HepG2 (cell line): Measurements from ENCODE around the gene TRIM10. TPM values are rescaled to one million over a fixed set of nuclear protein-coding genes. Genes with fewer than 3 reads are reported as not detected.

Experiments
- CBX2 ChIP-seq, 2 experiments: fragments of 200-600 bp in 1 of 2; sonication (generic); formaldehyde crosslinking in 1 of 2; IDR thresholded peaks; 2 replicates each; pipeline versions ENCODE4 v1.7.0 to v1.8.1; 2018 to 2022; ENCODE audit warnings: low read depth in 2 of 2, low read length in 1 of 2, mild to moderate bottlenecking in 1 of 2, missing genetic modification reagents in 1 of 2
- HOXD1 ChIP-seq: sonication (generic); formaldehyde crosslinking; IDR thresholded peaks from 2 replicates; pipeline ENCODE4 v1.5.0; 2020; ENCODE audit warnings: missing genetic modification reagents
- JUN ChIP-seq: sonication (generic); formaldehyde crosslinking; IDR thresholded peaks from 2 replicates; pipeline ENCODE4 v1.4.0; 2020; ENCODE audit warnings: mild to moderate bottlenecking, missing genetic modification reagents
- KLF15 ChIP-seq: sonication (generic); formaldehyde crosslinking; IDR thresholded peaks from 2 replicates; pipeline ENCODE4 v1.8.1; 2023; ENCODE audit warnings: borderline replicate concordance, mild to moderate bottlenecking, inconsistent platforms, missing genetic modification reagents, mixed read lengths
- MED13 ChIP-seq: sonication (generic); formaldehyde crosslinking; IDR thresholded peaks from 2 replicates; pipeline ENCODE4 v1.5.0; 2020; ENCODE audit warnings: missing genetic modification reagents
- MED8 ChIP-seq: sonication (generic); formaldehyde crosslinking; IDR thresholded peaks from 2 replicates; pipeline ENCODE4 v1.8.1; 2023; ENCODE audit warnings: mild to moderate bottlenecking, missing genetic modification reagents; ENCODE audit not compliant: insufficient replicate concordance
- MZF1 ChIP-seq: sonication (generic); formaldehyde crosslinking; IDR thresholded peaks from 2 replicates; pipeline ENCODE4 v1.8.1; 2023; ENCODE audit warnings: mild to moderate bottlenecking, missing genetic modification reagents, borderline replicate concordance
- POLR2G ChIP-seq: fragments of 200-400 bp; formaldehyde crosslinking; IDR thresholded peaks from 2 replicates; pipeline ENCODE4 v1.6.1; 2018; ENCODE audit warnings: mild to moderate bottlenecking, low read depth, low read length, moderate library complexity
- RBFOX2 ChIP-seq: fragments of 200-400 bp; formaldehyde crosslinking; IDR thresholded peaks from 2 replicates; pipeline ENCODE4 v1.6.1; 2017; ENCODE audit warnings: low read depth, mild to moderate bottlenecking, low read length
- RXRA ChIP-seq: sonication (generic); formaldehyde crosslinking; IDR thresholded peaks from 2 replicates; pipeline ENCODE4 v1.5.1; 2020; ENCODE audit warnings: missing genetic modification reagents
- SAP130 ChIP-seq: IDR thresholded peaks from 2 replicates; pipeline ENCODE4 v1.6.1; 2016; ENCODE audit warnings: low read depth
- SOX6 ChIP-seq, 2 experiments: fragments of 450-650 bp in 1 of 2; sonication (generic) in 1 of 2; formaldehyde crosslinking in 1 of 2; IDR thresholded peaks; 2 replicates each; pipeline versions ENCODE4 v1.4.0 to v1.6.1; 2017 to 2020; ENCODE audit warnings: antibody characterized with exemption in 1 of 2, mild to moderate bottlenecking in 1 of 2, missing genetic modification reagents in 1 of 2
- SP1 ChIP-seq, 2 experiments: fragments of 450-650 bp in 1 of 2; sonication (generic) in 1 of 2; formaldehyde crosslinking in 1 of 2; IDR thresholded peaks; 2 replicates each; pipeline versions ENCODE4 v1.4.0 to v1.6.1; 2016 to 2020; ENCODE audit warnings: missing genetic modification reagents in 1 of 2
- XBP1 ChIP-seq: sonication (generic); formaldehyde crosslinking; IDR thresholded peaks from 2 replicates; pipeline ENCODE4 v1.5.0; 2020; ENCODE audit warnings: missing genetic modification reagents
- ZFP62 ChIP-seq: sonication (generic); formaldehyde crosslinking; IDR thresholded peaks from 2 replicates; pipeline ENCODE4 v1.4.0; 2020; ENCODE audit warnings: missing genetic modification reagents
- ZFP82 ChIP-seq: sonication (generic); formaldehyde crosslinking; IDR thresholded peaks from 2 replicates; pipeline ENCODE4 v1.5.1; 2020; ENCODE audit warnings: mild to moderate bottlenecking, missing genetic modification reagents, borderline replicate concordance
- ZFY ChIP-seq: sonication (generic); formaldehyde crosslinking; IDR thresholded peaks from 2 replicates; pipeline ENCODE4 v1.4.0; 2020; ENCODE audit warnings: missing genetic modification reagents
- ZKSCAN5 ChIP-seq: sonication (generic); formaldehyde crosslinking; IDR thresholded peaks from 2 replicates; pipeline ENCODE4 v1.5.1; 2020; ENCODE audit warnings: mild to moderate bottlenecking, missing genetic modification reagents
- ZMAT3 ChIP-seq: sonication (generic); formaldehyde crosslinking; conservative IDR thresholded peaks from 2 replicates; pipeline ENCODE4 v1.7.0; 2021; ENCODE audit warnings: missing genetic modification reagents
- ZNF329 ChIP-seq: sonication (generic); formaldehyde crosslinking; IDR thresholded peaks from 2 replicates; pipeline ENCODE4 v1.9.0; 2021; ENCODE audit warnings: low read depth, mild to moderate bottlenecking, missing genetic modification reagents
- ZNF44 ChIP-seq: sonication (generic); formaldehyde crosslinking; IDR thresholded peaks from 2 replicates; pipeline ENCODE4 v1.5.1; 2020; ENCODE audit warnings: mild to moderate bottlenecking, missing genetic modification reagents
- ZNF598 ChIP-seq: sonication (generic); formaldehyde crosslinking; IDR thresholded peaks from 2 replicates; pipeline ENCODE4 v1.5.1; 2020; ENCODE audit warnings: mild to moderate bottlenecking, missing genetic modification reagents, borderline replicate concordance
- polyA plus RNA-seq, 8 experiments: library from polyadenylated mRNA; depleted of rRNA in 3 of 8; stranded (reverse) in 7 of 8; unstranded in 1 of 8; fragments of >200 nt; fragmentation: Illumina TruSeq in 4 of 8; extraction: Trizol in 4 of 8; gene quantifications; 2 replicates each; pipeline versions ENCODE4 v1.2.1 to v1.2.3, GENCODE V29; 2011 to 2016; ENCODE audit warnings: low read depth in 4 of 8, missing spikeins in 1 of 8, mixed read lengths in 1 of 8; ENCODE audit not compliant: insufficient read depth in 1 of 8
- total RNA-seq, 5 experiments: library from RNA; depleted of rRNA; stranded (reverse); fragments of >200 nt; fragmentation: Illumina TruSeq; extraction: Trizol; gene quantifications; 2 replicates each; pipeline ENCODE4 v1.2.3, GENCODE V29; 2016; ENCODE audit warnings: low read depth in 1 of 5
- TF ChIP-seq, protein P1 (sequence below): sonication (generic); formaldehyde crosslinking; conservative IDR thresholded peaks from 2 replicates; pipeline ENCODE4 v1.4.0; 2020; ENCODE audit warnings: mild to moderate bottlenecking, missing genetic modification reagents, moderate library complexity
- TF ChIP-seq, protein P2 (sequence below): sonication (generic); formaldehyde crosslinking; IDR thresholded peaks from 2 replicates; pipeline ENCODE4 v1.8.1; 2023; ENCODE audit warnings: missing genetic modification reagents, mild to moderate bottlenecking, borderline replicate concordance
- TF ChIP-seq, protein P3 (sequence below): sonication (generic); formaldehyde crosslinking; IDR thresholded peaks from 2 replicates; pipeline ENCODE4 v1.4.0; 2020; ENCODE audit warnings: missing genetic modification reagents, borderline replicate concordance

Gene TRIM10
- total and polyA plus RNA-seq, 2 of the 13 experiments (the other 11 are each of a cell fraction or from before 2014, with no cell fraction given): 4.1 to 6.8 TPM

DNA sequence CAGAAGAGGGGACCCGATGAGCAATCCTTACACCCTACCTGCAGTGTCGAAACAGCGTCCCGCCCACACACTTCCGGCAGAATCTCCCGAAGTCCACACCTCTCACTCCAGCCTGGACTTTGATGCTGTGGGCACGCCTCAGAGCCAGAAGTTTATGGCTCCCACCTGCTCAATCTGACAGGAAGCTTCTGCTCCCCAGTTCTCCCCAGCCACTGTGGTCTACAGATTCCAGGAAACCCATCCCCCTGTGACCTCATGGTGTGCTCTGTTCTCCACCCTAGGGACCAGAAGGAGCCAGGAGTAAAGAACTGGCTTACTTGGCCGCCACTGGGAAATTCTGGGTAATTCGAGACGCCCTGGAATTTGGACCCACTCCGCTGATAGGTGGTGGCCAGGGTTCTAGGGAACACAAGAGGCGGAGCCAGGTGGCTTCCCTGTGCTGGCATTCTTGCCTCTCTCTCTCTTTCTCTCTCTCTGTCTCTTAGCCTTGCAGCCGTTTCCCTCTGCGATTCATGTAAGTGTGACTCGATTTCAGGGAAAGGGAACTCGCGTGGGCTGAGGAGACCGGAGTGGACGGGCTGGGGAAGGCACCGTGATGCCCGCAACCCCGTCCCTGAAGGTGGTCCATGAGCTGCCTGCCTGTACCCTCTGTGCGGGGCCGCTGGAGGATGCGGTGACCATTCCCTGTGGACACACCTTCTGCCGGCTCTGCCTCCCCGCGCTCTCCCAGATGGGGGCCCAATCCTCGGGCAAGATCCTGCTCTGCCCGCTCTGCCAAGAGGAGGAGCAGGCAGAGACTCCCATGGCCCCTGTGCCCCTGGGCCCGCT, 2.3 kb upstream of the TRIM10 start, which contains the start of gene TRIM15 (continued):
- TF ChIP-seq, protein P1, sequence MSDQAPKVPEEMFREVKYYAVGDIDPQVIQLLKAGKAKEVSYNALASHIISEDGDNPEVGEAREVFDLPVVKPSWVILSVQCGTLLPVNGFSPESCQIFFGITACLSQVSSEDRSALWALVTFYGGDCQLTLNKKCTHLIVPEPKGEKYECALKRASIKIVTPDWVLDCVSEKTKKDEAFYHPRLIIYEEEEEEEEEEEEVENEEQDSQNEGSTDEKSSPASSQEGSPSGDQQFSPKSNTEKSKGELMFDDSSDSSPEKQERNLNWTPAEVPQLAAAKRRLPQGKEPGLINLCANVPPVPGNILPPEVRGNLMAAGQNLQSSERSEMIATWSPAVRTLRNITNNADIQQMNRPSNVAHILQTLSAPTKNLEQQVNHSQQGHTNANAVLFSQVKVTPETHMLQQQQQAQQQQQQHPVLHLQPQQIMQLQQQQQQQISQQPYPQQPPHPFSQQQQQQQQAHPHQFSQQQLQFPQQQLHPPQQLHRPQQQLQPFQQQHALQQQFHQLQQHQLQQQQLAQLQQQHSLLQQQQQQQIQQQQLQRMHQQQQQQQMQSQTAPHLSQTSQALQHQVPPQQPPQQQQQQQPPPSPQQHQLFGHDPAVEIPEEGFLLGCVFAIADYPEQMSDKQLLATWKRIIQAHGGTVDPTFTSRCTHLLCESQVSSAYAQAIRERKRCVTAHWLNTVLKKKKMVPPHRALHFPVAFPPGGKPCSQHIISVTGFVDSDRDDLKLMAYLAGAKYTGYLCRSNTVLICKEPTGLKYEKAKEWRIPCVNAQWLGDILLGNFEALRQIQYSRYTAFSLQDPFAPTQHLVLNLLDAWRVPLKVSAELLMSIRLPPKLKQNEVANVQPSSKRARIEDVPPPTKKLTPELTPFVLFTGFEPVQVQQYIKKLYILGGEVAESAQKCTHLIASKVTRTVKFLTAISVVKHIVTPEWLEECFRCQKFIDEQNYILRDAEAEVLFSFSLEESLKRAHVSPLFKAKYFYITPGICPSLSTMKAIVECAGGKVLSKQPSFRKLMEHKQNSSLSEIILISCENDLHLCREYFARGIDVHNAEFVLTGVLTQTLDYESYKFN (CRISPR knock-in tag): peak; percentile 97
- TF ChIP-seq KLF15 (CRISPR knock-in tag) (no peak), SOX6 (IDR thresholded peaks at IDR 0.05) (no peak), SOX6 (CRISPR knock-in tag; IDR thresholded peaks at IDR 0.05) (peak; percentile 84), ZNF44 (CRISPR knock-in tag) (peak; percentile 91), SAP130 (peak; percentile 89), ZFY (peak; percentile 43; the same call in 1 of the 2 replicates), ZNF329 (peak; percentile 86; the same call in 1 of the 2 replicates), HOXD1 (CRISPR knock-in tag) (no peak), ZNF598 (CRISPR knock-in tag) (peak; percentile 45; the same call in 1 of the 2 replicates), ZMAT3 (CRISPR knock-in tag) (peak; percentile 85; the same call in 1 of the 2 replicates), ZFP82 (CRISPR knock-in tag) (no peak; the same call in 1 of the 2 replicates), SP1 (IDR thresholded peaks at IDR 0.05) (no peak), SP1 (CRISPR knock-in tag; IDR thresholded peaks at IDR 0.05) (0 out of 2 replicates have a peak, but pooled peaks have one; percentile 9), ZKSCAN5 (CRISPR knock-in tag) (peak; percentile 67; the same call in 1 of the 2 replicates), JUN (peak; percentile 53), ZFP62 (no peak), RBFOX2 (peak; percentile 54; the same call in 1 of the 2 replicates), MZF1 (CRISPR knock-in tag) (no peak; the same call in 1 of the 2 replicates), XBP1 (CRISPR knock-in tag) (no peak), POLR2G (peak; percentile 93), CBX2 (IDR thresholded peaks at IDR 0.05; ENCODE audit: low read depth, low read length) (no peak), CBX2 (CRISPR knock-in tag; IDR thresholded peaks at IDR 0.05; ENCODE audit: low read depth) (no peak), MED8 (CRISPR knock-in tag) (peak; percentile 57), MED13 (CRISPR knock-in tag) (no peak), RXRA (CRISPR knock-in tag) (no peak; the same call in 1 of the 2 replicates)
- TF ChIP-seq, protein P2, sequence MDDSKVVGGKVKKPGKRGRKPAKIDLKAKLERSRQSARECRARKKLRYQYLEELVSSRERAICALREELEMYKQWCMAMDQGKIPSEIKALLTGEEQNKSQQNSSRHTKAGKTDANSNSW: 0 out of 2 replicates have a peak, but pooled peaks have one; percentile 73
- TF ChIP-seq, protein P3, sequence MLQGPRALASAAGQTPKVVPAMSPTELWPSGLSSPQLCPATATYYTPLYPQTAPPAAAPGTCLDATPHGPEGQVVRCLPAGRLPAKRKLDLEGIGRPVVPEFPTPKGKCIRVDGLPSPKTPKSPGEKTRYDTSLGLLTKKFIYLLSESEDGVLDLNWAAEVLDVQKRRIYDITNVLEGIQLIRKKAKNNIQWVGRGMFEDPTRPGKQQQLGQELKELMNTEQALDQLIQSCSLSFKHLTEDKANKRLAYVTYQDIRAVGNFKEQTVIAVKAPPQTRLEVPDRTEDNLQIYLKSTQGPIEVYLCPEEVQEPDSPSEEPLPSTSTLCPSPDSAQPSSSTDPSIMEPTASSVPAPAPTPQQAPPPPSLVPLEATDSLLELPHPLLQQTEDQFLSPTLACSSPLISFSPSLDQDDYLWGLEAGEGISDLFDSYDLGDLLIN (CRISPR knock-in tag): no peak
